Kidney glomerular epithelial cell (primary cell): ENCODE measurements around the gene PKNOX2.

Source experiments
- DNase-seq: peaks from one replicate; lab custom pipeline; 2025; lab: John Stamatoyannopoulos, UW

Gene PKNOX2, protein sequence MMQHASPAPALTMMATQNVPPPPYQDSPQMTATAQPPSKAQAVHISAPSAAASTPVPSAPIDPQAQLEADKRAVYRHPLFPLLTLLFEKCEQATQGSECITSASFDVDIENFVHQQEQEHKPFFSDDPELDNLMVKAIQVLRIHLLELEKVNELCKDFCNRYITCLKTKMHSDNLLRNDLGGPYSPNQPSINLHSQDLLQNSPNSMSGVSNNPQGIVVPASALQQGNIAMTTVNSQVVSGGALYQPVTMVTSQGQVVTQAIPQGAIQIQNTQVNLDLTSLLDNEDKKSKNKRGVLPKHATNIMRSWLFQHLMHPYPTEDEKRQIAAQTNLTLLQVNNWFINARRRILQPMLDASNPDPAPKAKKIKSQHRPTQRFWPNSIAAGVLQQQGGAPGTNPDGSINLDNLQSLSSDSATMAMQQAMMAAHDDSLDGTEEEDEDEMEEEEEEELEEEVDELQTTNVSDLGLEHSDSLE

DNA sequence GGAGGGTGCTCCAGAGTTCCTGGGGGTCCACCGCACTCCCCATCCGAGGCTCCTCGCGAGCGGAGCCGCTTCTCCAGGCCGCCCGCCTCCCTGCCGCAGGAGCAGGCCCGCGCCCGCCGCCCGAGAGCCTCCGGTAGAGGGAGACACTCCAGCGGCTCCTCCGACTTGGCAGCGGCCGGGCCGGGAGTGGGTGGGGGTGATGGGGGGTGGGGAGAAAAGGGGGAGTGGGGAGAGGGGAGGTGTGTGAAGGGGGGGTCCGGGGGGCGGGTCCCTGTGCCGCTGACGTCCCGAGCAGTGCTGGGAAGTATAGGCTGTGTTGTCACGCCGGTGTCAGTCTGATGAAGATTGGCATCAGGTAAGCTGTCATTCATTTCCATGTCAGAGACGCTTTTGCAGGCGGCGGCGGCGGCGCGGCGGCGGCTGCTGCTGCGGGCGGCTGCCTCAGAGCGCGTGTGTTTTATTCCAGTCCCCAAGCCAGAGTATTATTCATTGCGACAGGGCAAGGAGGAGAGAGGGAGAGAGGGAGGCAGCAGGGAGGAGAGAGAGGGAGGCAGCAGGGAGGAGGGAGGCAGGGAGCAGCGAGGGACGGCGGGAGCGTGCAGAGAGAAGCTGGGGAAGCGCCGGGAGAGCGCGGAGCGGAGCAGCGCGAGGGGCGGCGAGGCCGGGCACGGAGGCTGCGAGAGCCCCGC lies at the start of gene PKNOX2:
TSS of gene PKNOX2 (plus strand) at position 330 of the 689 bp plus-strand sequence. CDS start 186,555 bp downstream, outside the sequence.
- peak; percentile 25 for DNase-seq

DNA sequence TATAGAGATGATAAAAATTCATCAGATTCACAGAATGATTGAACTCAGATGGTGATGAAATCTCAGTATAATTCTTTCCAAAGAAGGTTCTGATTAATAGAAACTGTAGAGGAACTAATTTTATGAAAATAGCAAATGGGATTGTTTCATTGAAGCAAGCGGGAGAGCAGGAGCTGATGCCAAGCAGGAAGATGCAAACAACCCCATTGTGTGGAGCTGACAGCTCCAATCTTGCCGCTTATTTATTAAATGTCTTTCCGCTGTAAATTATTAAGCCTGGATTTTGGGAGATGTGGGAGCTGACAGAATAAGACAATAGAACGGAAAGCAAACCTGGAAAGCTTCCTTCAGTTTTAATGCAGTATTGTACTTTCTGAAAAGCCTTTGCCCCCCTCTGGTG lies 47.1 kb upstream of the PKNOX2 start:
- no peak for DNase-seq

DNA sequence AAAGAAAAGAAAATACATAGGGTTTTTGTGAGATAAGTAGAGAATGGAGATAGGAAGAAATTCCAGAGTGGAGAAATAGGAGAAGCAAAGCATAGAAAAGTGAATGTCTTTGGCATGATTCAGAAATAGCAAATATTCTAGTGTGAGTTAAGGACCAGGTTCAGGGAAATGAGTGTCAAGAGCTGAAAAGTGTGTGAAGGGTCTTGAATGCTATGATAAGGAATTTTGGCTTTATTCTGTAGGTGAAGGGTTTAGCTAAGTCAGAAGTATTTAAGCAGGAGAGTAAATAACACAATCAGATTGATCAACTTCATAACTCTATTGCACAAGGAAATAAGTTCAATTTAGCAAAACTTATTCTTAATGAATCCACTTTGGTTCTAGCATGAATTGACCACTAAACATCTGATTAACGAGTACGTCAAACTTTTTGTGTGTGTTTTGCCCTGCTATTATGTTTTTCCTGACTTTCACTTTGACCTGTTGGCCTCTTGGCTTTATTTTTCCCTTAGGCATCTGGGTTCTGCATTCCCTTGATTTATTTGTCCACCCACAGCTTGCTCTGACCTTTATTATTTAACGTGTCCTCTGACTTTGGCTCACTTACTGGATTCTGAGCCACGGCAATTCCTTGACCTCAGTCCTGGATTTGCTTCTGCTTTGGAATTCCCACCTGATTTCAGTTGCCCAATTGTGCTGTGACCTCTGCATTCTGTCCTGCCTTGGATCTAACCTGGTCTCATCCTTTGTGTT lies 41.2 kb upstream of the PKNOX2 start:
- DNase-seq = no peak

DNA sequence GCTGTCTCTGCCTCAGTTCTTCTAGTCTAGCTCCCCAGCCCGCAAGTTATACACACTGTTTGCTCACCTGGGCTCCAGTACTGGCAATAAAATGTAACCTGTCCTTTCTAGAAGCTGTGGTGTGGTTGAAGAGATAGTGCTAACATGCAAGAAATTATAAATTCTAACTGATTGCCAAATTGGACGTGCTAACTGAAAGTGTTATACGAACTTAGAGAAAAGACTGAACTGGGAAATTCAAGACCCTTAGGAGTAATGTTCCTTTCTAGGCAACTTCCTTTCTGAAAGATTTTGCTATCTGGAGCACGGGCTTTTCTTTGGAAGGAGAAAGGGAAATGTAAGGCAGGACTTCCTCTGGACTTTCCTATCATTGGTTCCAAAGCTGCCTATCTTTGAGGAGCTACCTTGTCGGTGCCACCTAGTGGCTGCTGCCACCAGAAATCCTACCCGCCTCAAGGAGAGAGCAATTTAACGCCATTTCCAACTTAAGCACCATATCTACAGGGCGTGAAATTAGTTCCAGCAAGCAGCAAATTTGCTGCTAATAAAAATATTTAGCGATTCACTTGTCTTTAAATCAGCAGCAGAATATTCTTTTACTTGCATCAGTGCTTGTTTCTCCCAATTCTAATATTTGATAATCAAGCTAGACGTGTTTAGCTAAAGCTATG lies 40.5 kb upstream of the PKNOX2 start:
- peak; percentile 7 for DNase-seq

DNA sequence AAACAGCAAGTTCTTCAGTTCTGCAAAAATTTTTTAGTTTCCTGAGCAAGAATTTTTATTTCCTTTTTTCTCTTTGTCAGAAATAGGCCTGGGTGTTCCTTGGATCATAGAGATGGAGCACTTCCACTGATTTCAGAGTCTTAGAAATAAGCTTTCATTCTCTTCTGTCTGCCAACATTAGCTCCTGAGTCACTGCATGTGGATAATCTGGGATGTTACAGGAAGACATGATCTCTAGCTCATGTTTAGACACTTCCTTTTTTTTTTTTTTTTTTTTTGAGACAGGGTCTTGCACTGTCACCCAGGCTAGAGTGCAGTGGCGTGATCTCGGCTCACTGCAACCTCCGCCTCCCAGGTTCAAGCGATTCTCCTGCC lies 39.9 kb upstream of the PKNOX2 start:
- no peak for DNase-seq

DNA sequence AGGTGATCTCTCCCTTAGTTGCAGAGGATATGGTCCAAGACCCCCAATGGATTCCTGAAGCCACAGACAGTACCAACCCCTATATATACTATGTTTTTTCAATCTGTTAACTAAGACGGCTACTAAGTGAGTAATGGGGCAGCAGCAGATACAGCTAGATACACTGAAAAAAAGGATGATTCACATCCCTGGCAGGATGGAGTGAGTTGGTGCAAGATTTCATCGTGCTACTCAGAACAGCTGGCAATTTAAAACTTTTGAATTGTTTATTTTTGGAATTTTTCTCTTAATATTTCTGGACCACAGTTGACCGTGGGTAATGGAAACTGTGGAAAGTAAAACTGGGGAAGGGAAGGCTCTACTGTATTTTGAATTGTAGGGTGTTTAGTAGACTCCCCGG lies 36.1 kb upstream of the PKNOX2 start:
- DNase-seq = no peak

DNA sequence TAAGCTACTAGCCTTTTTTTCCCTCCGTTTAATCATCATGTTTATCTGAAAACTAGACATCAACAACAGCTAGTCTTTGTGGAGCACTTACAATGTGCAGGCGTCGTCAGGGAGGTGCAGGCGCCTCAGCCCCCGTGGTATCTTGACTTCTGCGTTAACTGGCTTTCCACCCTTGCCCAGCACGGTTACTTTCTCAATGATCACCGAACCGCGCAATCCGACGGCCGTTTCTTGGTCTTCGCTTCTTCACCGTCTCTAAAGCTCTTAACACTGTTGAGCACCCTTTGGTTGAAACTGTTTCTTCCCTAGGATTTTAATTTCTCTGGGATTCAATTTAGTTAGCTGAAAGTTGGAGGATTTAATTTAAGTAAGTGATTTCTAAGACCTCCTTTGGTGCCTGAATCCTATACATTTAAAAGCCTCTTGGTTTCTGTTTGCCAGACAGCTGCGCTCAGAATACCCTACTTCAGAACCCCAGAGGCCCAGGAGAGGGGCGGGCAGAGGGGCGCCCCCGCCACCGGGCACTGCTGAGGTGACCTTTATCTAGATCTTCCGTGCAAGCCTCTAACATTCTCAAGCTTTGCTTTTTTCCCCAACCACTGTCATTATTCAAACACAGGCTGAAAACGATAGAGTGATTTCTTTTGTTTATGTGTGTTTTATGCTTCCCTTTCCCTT lies 35.1 kb upstream of the PKNOX2 start:
- DNase-seq = no peak

DNA sequence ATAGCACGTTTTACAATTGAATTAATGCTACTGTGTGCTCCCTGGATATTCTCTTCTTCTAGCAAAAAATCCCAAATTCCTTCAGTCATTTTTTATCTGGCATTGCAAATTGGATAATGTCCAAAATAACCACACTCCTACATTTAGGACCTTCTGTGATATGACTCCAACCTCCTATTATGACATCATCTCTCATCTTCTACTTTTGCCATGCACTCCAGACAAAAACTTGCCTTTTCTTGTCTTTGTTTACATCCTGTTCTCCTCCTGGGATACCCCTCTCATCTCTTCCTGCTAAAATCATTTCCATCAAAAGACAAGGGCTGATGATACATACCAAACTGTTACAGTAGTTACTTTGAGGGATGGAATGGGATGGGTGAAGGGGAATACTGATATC lies 32.5 kb upstream of the PKNOX2 start:
- DNase-seq = no peak

DNA sequence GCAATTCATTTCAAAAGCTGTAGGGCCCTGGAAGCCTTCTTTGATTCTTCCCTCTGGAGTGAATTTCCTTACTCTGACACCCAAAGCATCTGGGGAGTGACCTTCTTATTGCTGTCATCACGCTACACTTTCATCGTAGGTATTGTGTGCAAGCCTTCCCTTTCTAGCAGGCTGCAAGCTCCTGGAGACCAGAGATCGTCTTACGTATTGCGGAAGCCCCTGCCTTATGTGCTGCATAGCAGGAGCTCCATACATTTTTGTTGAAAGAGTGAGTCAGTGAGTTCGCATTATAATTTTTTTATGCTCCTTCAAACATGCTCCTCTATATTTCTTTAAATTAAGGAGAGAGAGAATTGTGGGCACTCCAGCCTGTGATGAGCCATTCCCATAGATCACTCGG lies 32.0 kb upstream of the PKNOX2 start:
- DNase-seq = no peak

DNA sequence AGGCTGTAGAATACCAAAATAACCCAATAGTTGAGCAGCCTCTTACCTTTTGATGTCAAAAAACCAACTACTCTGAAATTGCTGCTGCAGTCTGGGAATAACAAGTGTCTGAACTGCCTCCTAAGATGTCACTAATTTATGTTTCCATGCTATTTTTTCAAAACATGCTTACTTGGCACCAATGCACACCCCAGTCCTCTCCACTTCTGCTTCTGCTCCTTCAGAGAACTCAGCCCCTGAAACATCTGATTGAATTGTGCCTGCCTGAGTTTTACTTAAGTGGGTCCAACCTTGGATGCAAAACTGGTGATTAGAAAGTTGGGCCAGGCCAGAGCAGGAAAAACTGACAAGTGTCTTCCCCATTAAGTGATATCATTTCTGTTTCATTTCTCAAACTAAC lies 28.6 kb upstream of the PKNOX2 start:
- no peak for DNase-seq

DNA sequence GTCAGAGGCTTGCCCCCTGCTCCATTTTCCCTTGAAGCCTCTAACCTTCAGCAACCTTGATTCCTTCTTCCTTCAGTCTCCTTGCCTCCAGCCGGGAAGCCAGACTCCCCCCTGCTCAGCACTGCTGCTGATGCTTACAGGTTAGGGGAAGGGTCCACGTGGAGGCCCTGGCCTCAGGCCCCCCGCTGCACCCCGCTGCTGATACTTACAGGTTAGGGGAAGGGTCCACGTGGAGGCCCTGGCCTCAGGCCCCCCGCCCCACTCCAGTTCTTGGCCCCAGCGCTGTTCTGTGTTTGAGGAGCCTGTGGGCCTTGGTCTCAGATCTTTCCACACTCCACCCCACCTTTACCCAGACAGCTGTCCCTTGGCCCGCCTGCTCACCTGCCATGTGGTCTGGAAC lies 25.6 kb upstream of the PKNOX2 start:
- no peak for DNase-seq

DNA sequence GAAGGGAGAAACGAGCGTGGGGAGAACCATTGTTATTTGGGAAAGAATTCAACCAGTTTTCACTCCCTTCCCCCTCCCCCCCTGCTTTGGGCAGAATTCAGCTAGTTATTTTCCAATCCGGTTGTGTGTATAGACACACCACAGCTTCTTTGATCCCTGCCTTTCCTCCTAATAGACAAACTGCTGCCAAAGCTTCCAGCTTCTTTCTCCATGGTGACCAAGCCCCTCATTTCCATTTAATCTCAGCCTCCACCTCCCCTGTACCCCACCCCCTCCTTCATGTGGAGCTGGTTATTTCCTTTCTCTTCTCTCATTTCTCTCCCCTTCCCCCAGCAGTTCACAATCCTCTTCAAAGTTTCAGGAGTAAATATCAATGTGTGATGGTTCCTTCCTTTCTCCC lies 24.8 kb upstream of the PKNOX2 start:
- DNase-seq = no peak

DNA sequence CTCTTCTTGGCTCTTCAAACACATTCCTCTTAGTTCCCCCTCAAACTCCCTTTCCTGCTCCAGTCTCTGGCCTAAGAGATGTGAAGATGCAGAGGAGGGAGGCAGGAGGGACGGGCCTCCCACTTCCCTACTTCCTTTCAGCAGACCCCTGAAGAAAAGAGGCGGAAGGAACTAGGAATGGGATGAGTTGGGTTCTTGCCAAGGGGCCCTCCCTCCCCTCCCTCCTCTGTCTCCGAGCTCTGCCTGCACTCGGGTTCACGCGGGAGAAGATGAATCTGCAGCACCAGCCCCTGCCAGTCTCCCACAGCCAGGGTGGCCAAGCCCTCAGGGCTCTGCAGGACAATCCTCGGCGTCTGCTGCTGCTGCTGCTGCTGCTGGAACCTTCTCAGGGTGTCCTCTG lies 24.3 kb upstream of the PKNOX2 start:
- DNase-seq = no peak

DNA sequence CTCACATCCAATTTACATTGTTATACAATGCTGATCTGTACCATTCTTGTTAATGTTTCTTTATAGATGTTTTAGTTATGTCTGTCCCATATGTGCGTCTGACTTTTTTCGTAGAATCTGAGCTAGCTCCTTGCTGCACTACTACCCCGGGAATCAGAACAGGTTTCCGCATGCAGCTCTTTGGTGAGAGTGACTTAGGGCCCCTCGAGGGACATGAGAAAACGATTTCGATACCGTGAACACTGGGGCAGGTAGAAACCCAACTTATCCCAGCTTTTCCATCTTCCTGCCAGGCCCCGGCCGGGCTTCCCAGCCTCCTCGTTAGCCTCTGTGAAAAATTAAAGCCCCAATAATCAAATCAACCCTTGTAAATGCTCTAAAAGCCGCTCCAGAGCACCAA lies 23.4 kb upstream of the PKNOX2 start:
- DNase-seq = no peak

DNA sequence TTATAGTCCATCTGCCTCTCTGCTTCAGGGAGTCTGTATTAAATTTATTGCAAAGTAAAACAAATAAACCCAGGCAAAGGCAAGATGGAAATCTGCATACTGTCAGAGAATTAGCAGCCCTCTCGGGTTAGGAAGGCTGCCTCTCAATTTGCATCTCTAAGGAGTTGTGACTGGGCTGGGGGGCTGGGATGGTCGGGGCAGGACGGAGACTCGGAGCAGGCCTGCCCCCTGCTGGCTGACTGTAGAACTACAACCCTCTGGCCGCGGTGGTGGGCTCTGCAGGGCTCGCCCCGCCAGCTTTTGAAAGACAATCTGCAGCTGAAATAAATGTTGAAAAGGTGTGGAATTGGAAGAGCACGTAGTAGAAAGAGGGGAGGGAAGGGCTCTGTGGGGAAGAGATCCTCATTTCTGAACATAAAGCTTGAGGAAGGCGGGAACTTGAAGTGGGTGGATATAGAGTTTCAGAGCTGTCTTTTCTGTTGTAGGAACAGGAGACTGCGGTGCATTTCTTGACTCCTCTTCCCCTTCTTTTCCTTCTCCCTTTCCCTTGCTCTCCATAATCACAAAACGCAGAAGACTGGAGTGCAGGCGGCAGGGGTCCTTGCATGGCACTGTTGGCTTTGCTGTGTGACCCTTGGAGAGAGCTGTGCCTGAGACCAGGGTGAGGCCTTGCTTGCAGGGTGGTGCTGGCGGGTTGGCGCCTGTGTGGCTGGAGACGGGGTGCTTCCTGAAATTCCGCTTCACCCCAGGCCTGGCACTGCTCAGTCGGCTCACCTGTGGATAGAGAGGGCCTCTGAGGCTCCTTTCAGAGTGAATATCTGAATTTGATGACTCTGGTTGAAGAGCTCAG lies 22.6 kb upstream of the PKNOX2 start:
- peak; percentile 7 for DNase-seq

DNA sequence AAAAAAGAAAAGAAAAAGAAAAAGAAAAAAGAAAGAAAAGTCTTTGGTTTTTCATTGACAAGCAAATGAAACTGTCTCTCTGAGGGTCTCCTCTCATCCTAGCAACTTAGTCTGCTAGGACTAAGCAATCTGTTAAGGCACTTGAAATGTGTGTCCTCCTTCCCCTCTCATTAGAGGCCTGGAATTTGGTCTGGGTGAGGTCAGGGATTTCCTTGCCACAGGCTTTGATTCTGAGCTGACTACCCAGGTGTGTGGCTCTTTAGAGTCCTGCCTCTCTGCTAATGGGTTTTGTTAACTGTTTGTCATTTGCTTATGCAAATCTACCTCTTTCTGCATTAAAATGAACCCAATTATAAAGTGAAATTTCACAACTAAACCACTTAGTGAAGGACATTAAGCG lies 18.3 kb upstream of the PKNOX2 start:
- no peak for DNase-seq

DNA sequence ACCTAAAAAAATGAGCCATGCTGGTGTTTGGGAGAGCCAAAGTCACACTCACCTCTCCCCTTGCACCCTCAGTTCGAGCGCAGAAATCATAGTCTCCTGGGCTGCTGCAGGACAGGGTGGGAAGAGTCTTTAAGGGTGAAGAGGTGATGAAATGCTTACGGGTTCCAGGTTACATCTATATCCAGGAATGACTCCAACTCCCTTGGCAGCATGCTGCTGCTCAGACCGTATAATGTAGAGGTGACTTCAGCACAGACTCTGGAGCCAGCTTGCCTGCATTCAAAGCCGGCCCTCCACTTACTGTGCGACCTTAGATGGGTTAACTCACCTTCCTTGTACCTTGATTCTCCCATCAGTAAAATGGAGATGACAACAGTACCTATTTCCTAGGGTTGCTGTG lies 17.3 kb upstream of the PKNOX2 start:
- DNase-seq = no peak

DNA sequence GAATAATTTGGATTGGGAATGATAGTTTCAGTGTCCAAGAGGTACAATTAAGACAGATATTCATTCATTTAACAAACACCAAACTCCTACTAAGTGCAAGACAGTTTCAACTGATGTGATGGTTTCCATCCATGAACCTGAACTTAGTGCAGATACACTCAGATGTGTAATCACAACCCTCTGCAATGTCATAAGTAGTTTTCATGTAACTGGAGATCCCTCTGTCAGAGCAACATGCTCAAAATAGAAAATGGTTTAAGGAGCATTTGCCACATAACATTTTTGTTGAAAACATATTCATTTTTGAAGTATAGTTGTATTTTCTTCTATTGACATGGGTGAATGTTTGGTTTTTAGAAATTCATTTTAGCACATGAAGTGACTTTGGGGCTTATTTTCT lies 16.5 kb upstream of the PKNOX2 start:
- DNase-seq = no peak

DNA sequence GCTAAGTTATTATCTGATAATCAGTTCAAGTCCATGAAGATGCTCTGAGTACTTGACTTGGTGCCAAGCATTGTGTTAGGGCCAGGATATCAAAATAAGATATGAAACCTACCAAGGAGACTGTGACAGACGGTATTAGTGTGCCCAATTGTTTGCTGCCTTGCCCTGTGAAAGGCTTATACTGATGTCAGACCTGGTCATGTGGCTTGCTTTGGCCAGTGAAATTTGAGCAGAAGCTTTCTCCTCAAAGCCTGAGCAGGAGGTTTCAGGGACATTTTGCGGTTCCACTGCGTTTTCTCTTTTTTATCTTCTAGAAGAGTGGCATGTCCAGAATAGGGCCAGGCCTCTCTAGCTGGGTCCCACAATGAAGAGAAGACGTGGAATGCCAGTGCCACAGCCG lies 15.8 kb upstream of the PKNOX2 start:
- no peak for DNase-seq

DNA sequence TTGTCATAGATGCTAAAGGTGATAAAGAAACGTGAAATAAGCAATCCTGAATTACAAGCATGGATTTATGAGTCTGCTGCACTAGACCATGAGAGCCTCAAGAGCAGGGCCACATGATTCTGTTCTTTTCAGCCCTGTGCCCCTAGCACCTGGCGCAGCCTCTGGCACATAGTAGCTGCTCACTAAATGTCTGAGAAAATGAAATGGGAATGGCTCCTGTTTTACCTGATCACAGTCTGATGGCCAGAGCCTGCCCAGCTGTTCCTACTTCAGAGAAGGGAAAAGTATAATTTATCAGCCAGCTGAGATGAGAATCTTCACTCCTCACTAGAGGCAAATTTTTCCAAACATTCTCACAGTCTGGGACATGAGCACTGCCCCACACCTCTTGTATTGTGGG lies 10.7 kb upstream of the PKNOX2 start:
- DNase-seq = no peak
